Measurements from ENCODE around the gene BHLHE41.

DNA sequence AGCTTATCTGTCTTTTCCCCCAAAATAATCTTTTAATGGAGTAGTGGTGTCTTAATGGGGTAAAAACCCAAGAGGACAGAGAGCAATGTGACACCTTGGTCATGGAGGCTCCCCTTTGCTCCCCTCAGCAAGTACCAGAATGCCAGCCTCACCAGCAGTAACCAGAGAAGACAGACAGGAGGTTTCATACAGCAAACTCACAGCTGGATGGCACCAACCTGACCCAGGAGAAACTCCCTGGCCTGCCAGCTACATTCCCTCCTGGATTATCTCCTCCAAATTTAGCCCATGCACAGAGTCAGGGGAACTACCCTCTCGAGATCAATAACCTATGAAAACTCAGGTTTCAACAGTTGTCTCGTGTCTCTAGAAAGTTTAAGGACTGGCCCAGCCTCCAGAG lies 15.9 kb downstream of the BHLHE41 start:
- no peak for TF ChIP-seq TOX (CRISPR knock-in tag; IDR thresholded peaks at IDR 0.05; ENCODE audit: borderline replicate concordance)
- TF ChIP-seq, protein P1, sequence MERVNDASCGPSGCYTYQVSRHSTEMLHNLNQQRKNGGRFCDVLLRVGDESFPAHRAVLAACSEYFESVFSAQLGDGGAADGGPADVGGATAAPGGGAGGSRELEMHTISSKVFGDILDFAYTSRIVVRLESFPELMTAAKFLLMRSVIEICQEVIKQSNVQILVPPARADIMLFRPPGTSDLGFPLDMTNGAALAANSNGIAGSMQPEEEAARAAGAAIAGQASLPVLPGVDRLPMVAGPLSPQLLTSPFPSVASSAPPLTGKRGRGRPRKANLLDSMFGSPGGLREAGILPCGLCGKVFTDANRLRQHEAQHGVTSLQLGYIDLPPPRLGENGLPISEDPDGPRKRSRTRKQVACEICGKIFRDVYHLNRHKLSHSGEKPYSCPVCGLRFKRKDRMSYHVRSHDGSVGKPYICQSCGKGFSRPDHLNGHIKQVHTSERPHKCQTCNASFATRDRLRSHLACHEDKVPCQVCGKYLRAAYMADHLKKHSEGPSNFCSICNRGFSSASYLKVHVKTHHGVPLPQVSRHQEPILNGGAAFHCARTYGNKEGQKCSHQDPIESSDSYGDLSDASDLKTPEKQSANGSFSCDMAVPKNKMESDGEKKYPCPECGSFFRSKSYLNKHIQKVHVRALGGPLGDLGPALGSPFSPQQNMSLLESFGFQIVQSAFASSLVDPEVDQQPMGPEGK (CRISPR knock-in tag; IDR thresholded peaks at IDR 0.05; ENCODE audit: borderline replicate concordance) = no peak
- TF ChIP-seq POU6F1 (CRISPR knock-in tag; IDR thresholded peaks at IDR 0.05; ENCODE audit: borderline replicate concordance, low read depth) = no peak
- no peak for TF ChIP-seq ESRRG (CRISPR knock-in tag; IDR thresholded peaks at IDR 0.05)
- no peak for TF ChIP-seq ZC3H10 (CRISPR knock-in tag; IDR thresholded peaks at IDR 0.05)
- no peak for TF ChIP-seq ZNF70 (CRISPR knock-in tag; IDR thresholded peaks at IDR 0.05)

Measured in SK-N-SH treated with all-trans-retinoic acid at 6 μM for 48 hours (cell line).